Measurements from ENCODE around the gene GPR161. TPM values are rescaled to one million over a fixed set of nuclear protein-coding genes. Genes with fewer than 3 reads are reported as not detected.

The GPR161 gene
- total RNA-seq, 1 experiment from 2014 or later: 2.4 TPM

GRCh38 chr1:168091063-168091462, 45.7 kb downstream of the GPR161 start:
- Histone ChIP-seq H3K9me3 (ENCODE audit: control insufficient read depth, insufficient read depth, low read depth, low read length) (no peaks in the 10 kb centered on the region), H3K27ac (ENCODE audit: low read length) (no peak overlapping the region), H3K36me3 (ENCODE audit: control insufficient read depth, insufficient read depth, low read length) (no peaks in the 10 kb centered on the region), H3K27me3 (ENCODE audit: control insufficient read depth, insufficient read depth, low read length) (peaks cover 3% of the 10 kb centered on the region; the same call in 1 of the 2 replicates), H3K4me1 (ENCODE audit: control insufficient read depth, insufficient read depth, low read length) (peaks cover 5% of the 10 kb centered on the region), H3K4me3 (ENCODE audit: low read depth in 2 of 2, low read length in 2 of 2) (no peak overlapping the region)
- in situ Hi-C loops (cut with HindIII; ENCODE audit: low pct_unique_long_range_greater_than_20kb, low sequenced_read_pairs) (no loop called here), intact Hi-C loops (cut with micrococcal nuclease; ENCODE audit: unreplicated experiment) (no loop called here)
- ATAC-seq (no peak), DNase-seq (ENCODE audit: low read depth, low spot score) (no peak)
- ChIA-PET POLR2A (no interaction called here), CTCF (no interaction called here)
- no peak for TF ChIP-seq SIN3A (IDR thresholded peaks at IDR 0.05; ENCODE audit: borderline replicate concordance, insufficient read depth, low read depth, low read length)
- TF ChIP-seq, protein P1, sequence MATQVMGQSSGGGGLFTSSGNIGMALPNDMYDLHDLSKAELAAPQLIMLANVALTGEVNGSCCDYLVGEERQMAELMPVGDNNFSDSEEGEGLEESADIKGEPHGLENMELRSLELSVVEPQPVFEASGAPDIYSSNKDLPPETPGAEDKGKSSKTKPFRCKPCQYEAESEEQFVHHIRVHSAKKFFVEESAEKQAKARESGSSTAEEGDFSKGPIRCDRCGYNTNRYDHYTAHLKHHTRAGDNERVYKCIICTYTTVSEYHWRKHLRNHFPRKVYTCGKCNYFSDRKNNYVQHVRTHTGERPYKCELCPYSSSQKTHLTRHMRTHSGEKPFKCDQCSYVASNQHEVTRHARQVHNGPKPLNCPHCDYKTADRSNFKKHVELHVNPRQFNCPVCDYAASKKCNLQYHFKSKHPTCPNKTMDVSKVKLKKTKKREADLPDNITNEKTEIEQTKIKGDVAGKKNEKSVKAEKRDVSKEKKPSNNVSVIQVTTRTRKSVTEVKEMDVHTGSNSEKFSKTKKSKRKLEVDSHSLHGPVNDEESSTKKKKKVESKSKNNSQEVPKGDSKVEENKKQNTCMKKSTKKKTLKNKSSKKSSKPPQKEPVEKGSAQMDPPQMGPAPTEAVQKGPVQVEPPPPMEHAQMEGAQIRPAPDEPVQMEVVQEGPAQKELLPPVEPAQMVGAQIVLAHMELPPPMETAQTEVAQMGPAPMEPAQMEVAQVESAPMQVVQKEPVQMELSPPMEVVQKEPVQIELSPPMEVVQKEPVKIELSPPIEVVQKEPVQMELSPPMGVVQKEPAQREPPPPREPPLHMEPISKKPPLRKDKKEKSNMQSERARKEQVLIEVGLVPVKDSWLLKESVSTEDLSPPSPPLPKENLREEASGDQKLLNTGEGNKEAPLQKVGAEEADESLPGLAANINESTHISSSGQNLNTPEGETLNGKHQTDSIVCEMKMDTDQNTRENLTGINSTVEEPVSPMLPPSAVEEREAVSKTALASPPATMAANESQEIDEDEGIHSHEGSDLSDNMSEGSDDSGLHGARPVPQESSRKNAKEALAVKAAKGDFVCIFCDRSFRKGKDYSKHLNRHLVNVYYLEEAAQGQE (IDR thresholded peaks at IDR 0.05; ENCODE audit: insufficient read depth in 1 of 2, low read depth in 2 of 2, low read length in 1 of 2): no peak
- TF ChIP-seq CTCF (IDR thresholded peaks at IDR 0.05): no peak
- TF ChIP-seq TCF7L2 (IDR thresholded peaks at IDR 0.05; ENCODE audit: low read depth, low read length): no peak
- TF ChIP-seq POLR2AphosphoS5 (IDR thresholded peaks at IDR 0.05; ENCODE audit: low read depth, low read length): no peak
- no TSS peak for BruUV-seq (replicated peaks)

DNA sequence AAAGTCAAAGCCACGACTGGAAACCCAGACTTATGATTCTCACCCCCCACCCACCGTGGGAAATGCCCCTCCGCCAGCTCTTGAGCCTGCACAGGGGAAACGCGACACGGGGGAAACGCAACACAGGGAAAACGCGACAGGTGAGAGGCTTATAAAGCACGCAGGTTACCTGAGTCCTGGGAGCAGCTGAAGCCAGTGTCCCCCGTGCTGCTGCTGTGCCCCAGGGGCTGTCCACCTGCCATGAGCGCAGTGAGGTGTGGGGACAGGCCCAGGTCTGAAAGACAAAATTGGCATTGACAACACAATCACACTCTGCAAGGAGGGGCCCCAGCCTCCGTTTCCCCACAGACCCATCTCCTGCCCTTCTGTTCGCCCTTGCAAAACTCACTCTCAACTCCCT, 46.3 kb downstream of the GPR161 start:
- TF ChIP-seq, protein P1 (IDR thresholded peaks at IDR 0.05; ENCODE audit: insufficient read depth in 1 of 2, low read depth in 2 of 2, low read length in 1 of 2): no peak
- TF ChIP-seq CTCF (IDR thresholded peaks at IDR 0.05) (no peak), TCF7L2 (IDR thresholded peaks at IDR 0.05; ENCODE audit: low read depth, low read length) (no peak), POLR2AphosphoS5 (IDR thresholded peaks at IDR 0.05; ENCODE audit: low read depth, low read length) (no peak), SIN3A (IDR thresholded peaks at IDR 0.05; ENCODE audit: borderline replicate concordance, insufficient read depth, low read depth, low read length) (no peak)
- Histone ChIP-seq H3K27ac (ENCODE audit: low read length) (no peak overlapping the region), H3K4me1 (ENCODE audit: control insufficient read depth, insufficient read depth, low read length) (peaks cover 5% of the 10 kb centered on the region), H3K27me3 (ENCODE audit: control insufficient read depth, insufficient read depth, low read length) (peaks cover 3% of the 10 kb centered on the region; the same call in 1 of the 2 replicates), H3K4me3 (ENCODE audit: low read depth in 2 of 2, low read length in 2 of 2) (no peak overlapping the region), H3K9me3 (ENCODE audit: control insufficient read depth, insufficient read depth, low read depth, low read length) (no peaks in the 10 kb centered on the region), H3K36me3 (ENCODE audit: control insufficient read depth, insufficient read depth, low read length) (no peaks in the 10 kb centered on the region)
- in situ Hi-C loops (cut with HindIII; ENCODE audit: low pct_unique_long_range_greater_than_20kb, low sequenced_read_pairs) (no loop called here), intact Hi-C loops (cut with micrococcal nuclease; ENCODE audit: unreplicated experiment) (no loop called here)
- no TSS peak for BruUV-seq (replicated peaks)
- no peak for ATAC-seq
- POLR2A ChIA-PET: no interaction called here
- CTCF ChIA-PET: no interaction called here
- no peak for DNase-seq (ENCODE audit: low read depth, low spot score)
